Endothelial cell of umbilical vein (primary cell): ENCODE data around the gene IGSF5. TPM values are rescaled to one million over a fixed set of nuclear protein-coding genes. Genes with fewer than 3 reads are reported as not detected.

Experiments used
- BruUV-seq: library from RNA; stranded (reverse); fragments of 400-500 nt; replicated peaks from 2 replicates; lab custom pipeline; 2021; lab: Mats Ljungman, UMichigan
- CTCF ChIA-PET: fragments of 300-600, 350-600 bp; sonication (Branson Sonifier 250); formaldehyde crosslinking; loops from one replicate; lab custom pipeline; 2021; ENCODE audit warnings: antibody characterized with exemption, inconsistent platforms; lab: Charles Lee
- POLR2A ChIA-PET: fragments of 300-600, 350-600 bp; sonication (Branson Sonifier 250); formaldehyde crosslinking; loops from one replicate; lab custom pipeline; 2021; ENCODE audit warnings: antibody characterized with exemption, inconsistent platforms; lab: Charles Lee
- DNase-seq: peaks from one replicate; pipeline ENCODE4 v3.0.0-alpha.2; 2011; ENCODE audit warnings: low read depth, low spot score
- FAIRE-seq: peaks from 2 replicates; lab custom pipeline; 2011; peaks lifted over from hg19 to GRCh38; lab: Jason Lieb, UNC
- H2AFZ ChIP-seq: 2 replicates; pipeline ENCODE4 v1.6.0; 2012; ENCODE audit warnings: low read depth, low read length, control low read depth, inconsistent platforms
- H3K27ac ChIP-seq: 2 replicates; pipeline ENCODE4 v1.5.1; 2011; ENCODE audit warnings: low read depth, mild to moderate bottlenecking, control low read depth, low read length, moderate library complexity; ENCODE audit not compliant: insufficient read depth
- H3K27me3 ChIP-seq, 2 experiments: 2 replicates each; pipeline versions ENCODE4 v1.6.0 to v1.6.1; 2011; ENCODE audit warnings: low read length in 2 of 2, mixed read lengths in 1 of 2; ENCODE audit not compliant: control insufficient read depth in 2 of 2, insufficient read depth in 2 of 2
- H3K36me3 ChIP-seq, 2 experiments: 2 replicates in 1 of 2; 3 replicates in 1 of 2; pipeline ENCODE4 v1.5.1; 2011; ENCODE audit warnings: low read length in 2 of 2, mild to moderate bottlenecking in 1 of 2, moderate library complexity in 1 of 2; ENCODE audit not compliant: control insufficient read depth in 2 of 2, insufficient read depth in 2 of 2; ENCODE audit errors: extremely low read depth in 1 of 2
- H3K4me1 ChIP-seq: 3 replicates; pipeline ENCODE4 v1.5.1; 2011; ENCODE audit warnings: mild to moderate bottlenecking, low read length; ENCODE audit not compliant: control insufficient read depth, insufficient read depth; ENCODE audit errors: extremely low read depth
- H3K4me2 ChIP-seq: 2 replicates; pipeline ENCODE4 v1.6.1; 2011; ENCODE audit warnings: low read length, control low read depth, mixed read lengths; ENCODE audit not compliant: insufficient read depth
- H3K4me3 ChIP-seq, 3 experiments: fragments of 200-600 bp in 1 of 3; sonication (generic), shearing (Covaris generic) in 1 of 3; replicated peaks in 1 of 3; 2 replicates each; pipeline ENCODE4 v1.5.1; 2011 to 2016; ENCODE audit warnings: control low read depth in 3 of 3, low read length in 3 of 3, mild to moderate bottlenecking in 2 of 3, inconsistent platforms in 1 of 3, low read depth in 1 of 3, moderate library complexity in 1 of 3; ENCODE audit not compliant: insufficient read depth in 1 of 3
- H3K79me2 ChIP-seq: 2 replicates; pipeline ENCODE4 v1.6.0; 2012; ENCODE audit warnings: low read length, inconsistent platforms; ENCODE audit not compliant: control insufficient read depth, insufficient read depth
- H3K9ac ChIP-seq: replicated peaks from 2 replicates; pipeline ENCODE3; 2011; ENCODE audit warnings: low read length, control low read depth; ENCODE audit not compliant: insufficient read depth; ENCODE audit errors: extremely low read depth
- H3K9me1 ChIP-seq: replicated peaks from 3 replicates; pipeline ENCODE4 v1.6.0; 2011; ENCODE audit warnings: mild to moderate bottlenecking, low read length; ENCODE audit not compliant: control insufficient read depth, insufficient read depth; ENCODE audit errors: extremely low read depth
- H3K9me3 ChIP-seq: replicated peaks from 2 replicates; pipeline ENCODE4 v1.5.1; 2012; ENCODE audit warnings: low read length, inconsistent platforms; ENCODE audit not compliant: control insufficient read depth, insufficient read depth
- H4K20me1 ChIP-seq: replicated peaks from 2 replicates; pipeline ENCODE3; 2011; ENCODE audit warnings: mild to moderate bottlenecking, low read length; ENCODE audit not compliant: control insufficient read depth, insufficient read depth; ENCODE audit errors: extremely low read depth
- CTCF ChIP-seq, 2 donors: IDR thresholded peaks; 1 replicate in 1 of 2; 2 replicates in 1 of 2; pipeline ENCODE4 v1.5.1; 2011; ENCODE audit warnings: low read length in 2 of 2, mild to moderate bottlenecking in 2 of 2, moderate library complexity in 2 of 2, control low read depth in 1 of 2, inconsistent platforms in 1 of 2, low read depth in 1 of 2; ENCODE audit not compliant: insufficient read depth in 1 of 2; ENCODE audit errors: extremely low read depth in 1 of 2
- EZH2 ChIP-seq: IDR thresholded peaks from 2 replicates; pipeline ENCODE4 v1.6.1; 2012; ENCODE audit warnings: borderline replicate concordance, low read depth, mild to moderate bottlenecking, moderate library complexity, low read length, inconsistent platforms; ENCODE audit not compliant: severe bottlenecking
- FOS ChIP-seq: IDR thresholded peaks from 2 replicates; pipeline ENCODE4 v1.6.1; 2011; ENCODE audit warnings: mild to moderate bottlenecking, low read length, moderate library complexity, borderline replicate concordance; ENCODE audit not compliant: insufficient read depth
- GATA2 ChIP-seq: IDR thresholded peaks from 2 replicates; pipeline ENCODE4 v1.7.0; 2011; ENCODE audit warnings: low read depth, mild to moderate bottlenecking, moderate library complexity, mixed read lengths, low read length; ENCODE audit not compliant: insufficient read length, insufficient read depth
- JUN ChIP-seq: IDR thresholded peaks from 2 replicates; pipeline ENCODE4 v1.6.1; 2011; ENCODE audit warnings: borderline replicate concordance, low read depth; ENCODE audit not compliant: insufficient read length, insufficient read depth
- MAX ChIP-seq: IDR thresholded peaks from 2 replicates; pipeline ENCODE4 v1.6.1; 2011; ENCODE audit not compliant: insufficient read depth, insufficient read length
- MYC ChIP-seq: IDR thresholded peaks from one replicate; pipeline ENCODE4 v1.6.1; 2011; ENCODE audit warnings: mild to moderate bottlenecking, low read depth, low read length
- POLR2A ChIP-seq: IDR thresholded peaks from 2 replicates; pipeline ENCODE4 v1.6.1; 2012; ENCODE audit warnings: low read depth, mild to moderate bottlenecking, control low read depth, low read length
- POLR2AphosphoS5 ChIP-seq: IDR thresholded peaks from 2 replicates; pipeline ENCODE4 v1.6.1; 2012; ENCODE audit warnings: low read depth, mild to moderate bottlenecking, control low read depth, low read length, moderate library complexity; ENCODE audit not compliant: insufficient read depth
- dilution Hi-C: fragments of 300-500 bp; cut with MboI; formaldehyde crosslinking; loops from one replicate; pipeline ENCODE4 v1.15.0; 2019; ENCODE audit warnings: low sequenced_read_pairs; ENCODE audit not compliant: extremely low pct_ligation_motif_present
- intact Hi-C: fragments of 100-400 bp; cut with micrococcal nuclease; formaldehyde crosslinking; loops from one replicate; pipeline ENCODE4 v1.10.0; 2022
- polyA plus RNA-seq, 4 experiments: library from polyadenylated mRNA; depleted of rRNA in 3 of 4; stranded (reverse) in 3 of 4; unstranded in 1 of 4; fragments of >200 nt; gene quantifications; 2 replicates each; pipeline versions ENCODE4 v1.2.1 to v1.2.3, GENCODE V29; 2011 to 2012; ENCODE audit warnings: missing spikeins in 1 of 4
- total RNA-seq: library from RNA; stranded (reverse); gene quantifications from 2 replicates; pipeline ENCODE4 v1.2.3, GENCODE V29; 2021

Gene IGSF5
- total and polyA plus RNA-seq, 2 donors (not counting 3 experiments of a cell fraction or from before 2014, with no cell fraction given), result not detected

- H3K9me1 ChIP-seq, result no peaks in the 10 kb centered on the region
- no peaks in the 10 kb centered on the region for H3K79me2 ChIP-seq
- no peaks in the 10 kb centered on the region for H3K9me3 ChIP-seq
- no peaks in the 10 kb centered on the region for H3K4me1 ChIP-seq
- DNase-seq (no peak), FAIRE-seq (no peak)
- H3K27me3 ChIP-seq, result no peaks in the 10 kb centered on the region
- H3K9ac ChIP-seq, result no peak overlapping the region
- intact Hi-C loops (loop anchor here (10.0 kb wide), 1 partner anchor 68 kb away; no protein-coding TSS in a partner anchor), dilution Hi-C loops (loop anchor here (25.0 kb wide), 1 partner anchor 201 kb away; no protein-coding TSS in a partner anchor)
- no TSS peak for BruUV-seq
- H3K36me3 ChIP-seq, result no peaks in the 10 kb centered on the region
- ChIA-PET POLR2A (no interaction called here), CTCF (no interaction called here)
- no peak overlapping the region for H2AFZ ChIP-seq
- H4K20me1 ChIP-seq, result no peaks in the 10 kb centered on the region
- no peak overlapping the region for H3K27ac ChIP-seq
- TF ChIP-seq POLR2A (no peak), FOS (no peak), CTCF (IDR thresholded peaks at IDR 0.05; ENCODE audit: extremely low read depth in 1 of 2, insufficient read depth in 1 of 2, low read depth in 1 of 2, low read length in 2 of 2) (no peak), POLR2AphosphoS5 (no peak), MYC (no peak), MAX (no peak), EZH2 (no peak), GATA2 (no peak), JUN (no peak)
- no peak overlapping the region for H3K4me2 ChIP-seq
- no peak overlapping the region for H3K4me3 ChIP-seq
Observed at GRCh38 chr21:39712976-39713375, 32.0 kb upstream of the IGSF5 start.
